T-cell (primary cell): ENCODE data around the gene OR1S1. TPM values are rescaled to one million over a fixed set of nuclear protein-coding genes. Genes with fewer than 3 reads are reported as not detected.

ENCODE experiments used
- ATAC-seq, 4 experiments: fragments of 200-7000 bp in 3 of 4; fragments of 150-1000 bp in 1 of 4; cut with Tn5 transposase; replicated peaks in 1 of 4; 1 replicate in 3 of 4; 2 replicates in 1 of 4; pipeline ENCODE4 v1.10.0; 2021; ENCODE audit warnings: moderate library complexity in 3 of 4, mild to moderate bottlenecking in 2 of 4, moderate number of reproducible peaks in 1 of 4
- CTCF ChIA-PET, 2 donors: fragments of 300-600 bp; sonication (Branson Sonifier 250); formaldehyde crosslinking; loops; one replicate each; lab custom pipeline; 2022; ENCODE audit warnings: antibody characterized with exemption in 2 of 2; lab: Charles Lee
- POLR2A ChIA-PET, 2 donors: fragments of 300-600 bp; sonication (Branson Sonifier 250); formaldehyde crosslinking; loops; one replicate each; lab custom pipeline; 2022; ENCODE audit warnings: antibody characterized with exemption in 2 of 2; lab: Charles Lee
- DNase-seq, 35 experiments: peaks; one replicate each; pipeline versions ENCODE4 v3.0.0 to v3.0.0-alpha.2; 2013 to 2023
- H3K27ac ChIP-seq: one replicate; pipeline ENCODE4 v1.5.1; 2013; ENCODE audit warnings: low read length
- H3K27me3 ChIP-seq, 2 experiments: replicated peaks in 1 of 2; 1 replicate in 1 of 2; 2 replicates in 1 of 2; pipeline versions ENCODE4 v1.6.1 to v1.7.0; 2013; ENCODE audit warnings: low read length in 1 of 2, mixed read lengths in 1 of 2; ENCODE audit not compliant: control insufficient read depth in 2 of 2, insufficient read depth in 2 of 2; ENCODE audit errors: extremely low read depth in 1 of 2
- H3K36me3 ChIP-seq, 2 donors: 1 replicate in 1 of 2; 2 replicates in 1 of 2; pipeline versions ENCODE4 v1.6.1 to v1.7.0; 2013; ENCODE audit warnings: low read length in 1 of 2; ENCODE audit not compliant: control insufficient read depth in 2 of 2, insufficient read depth in 1 of 2; ENCODE audit errors: extremely low read depth in 1 of 2
- H3K4me1 ChIP-seq, 2 experiments: 1 replicate in 1 of 2; 2 replicates in 1 of 2; pipeline versions ENCODE4 v1.6.1 to v1.7.0; 2013; ENCODE audit warnings: low read length in 2 of 2, mixed read lengths in 1 of 2; ENCODE audit not compliant: insufficient read depth in 2 of 2, control insufficient read depth in 1 of 2; ENCODE audit errors: extremely low read depth in 1 of 2
- H3K4me3 ChIP-seq, 2 donors: 1 replicate in 1 of 2; 2 replicates in 1 of 2; pipeline versions ENCODE4 v1.5.1 to v1.7.0; 2013; ENCODE audit warnings: mild to moderate bottlenecking in 2 of 2, low read length in 1 of 2, moderate library complexity in 1 of 2; ENCODE audit not compliant: control insufficient read depth in 1 of 2; ENCODE audit errors: extremely low read depth in 1 of 2
- H3K9me3 ChIP-seq: 2 replicates; pipeline ENCODE4 v1.7.0; 2013
- H3K27ac Mint-ChIP-seq, 2 donors: one replicate each; pipeline ENCODE4 v1.8.0; 2020 to 2021; ENCODE audit warnings: mild to moderate bottlenecking in 2 of 2, mixed read lengths in 2 of 2
- H3K27me3 Mint-ChIP-seq, 2 donors: one replicate each; pipeline ENCODE4 v1.8.0; 2021 to 2022; ENCODE audit warnings: mixed read lengths in 2 of 2
- H3K36me3 Mint-ChIP-seq: one replicate; pipeline ENCODE4 v1.8.0; 2021; ENCODE audit warnings: mixed read lengths
- H3K4me1 Mint-ChIP-seq, 3 donors: one replicate each; pipeline ENCODE4 v1.8.0; 2020 to 2022; ENCODE audit warnings: mixed read lengths in 3 of 3, mild to moderate bottlenecking in 1 of 3
- H3K4me3 Mint-ChIP-seq, 3 donors: one replicate each; pipeline ENCODE4 v1.8.0; 2020 to 2022; ENCODE audit warnings: mild to moderate bottlenecking in 3 of 3, mixed read lengths in 3 of 3, moderate library complexity in 3 of 3
- H3K9me3 Mint-ChIP-seq, 3 donors: one replicate each; pipeline ENCODE4 v1.8.0; 2020 to 2022; ENCODE audit warnings: mixed read lengths in 3 of 3
- WGBS: methylation state at CpG from one replicate; pipeline ENCODE4 v1.1.5; 2013; ENCODE audit warnings: missing lambda C conversion rate; ENCODE audit not compliant: insufficient coverage; 5-methylcytosine and 5-hydroxymethylcytosine counted together
- total RNA-seq, 35 experiments: library from RNA in 6 of 35; stranded (reverse) in 6 of 35; fragments of 120-200 nt in 1 of 35; gene quantifications; one replicate each; pipeline versions ENCODE4 v1.2.1 to v1.2.4 and lab custom pipeline; 2013 to 2026

The OR1S1 gene
- total RNA-seq, 5 donors from 2014 or later (not counting 1 experiment from before 2014, with no cell fraction given): not detected

- ChIA-PET POLR2A (no interaction called here), CTCF (no interaction called here)
- Histone ChIP-seq H3K9me3 (no peaks in the 10 kb centered on the region), H3K27ac (no peak overlapping the region), H3K36me3 (no peaks in the 10 kb centered on the region), H3K4me1 (no peaks in the 10 kb centered on the region), H3K27me3 (no peaks in the 10 kb centered on the region), H3K4me3 (no peak overlapping the region)
- Mint-ChIP-seq H3K9me3 (peaks cover 4 to 12% (median 10%) of the 10 kb centered on the region in 3 donors), H3K27me3 (peaks cover 0 to 21% of the 10 kb centered on the region in 2 donors), H3K36me3 (no peaks in the 10 kb centered on the region), H3K4me1 (no peaks in the 10 kb centered on the region), H3K27ac (no peak overlapping the region), H3K4me3 (no peak overlapping the region)
- WGBS: no CpG with 5 or more reads among the region's 2 CpGs
- no peak for DNase-seq
- ATAC-seq: no peak
These were observed 47.5 kb downstream of the OR1S1 start for GRCh38 chr11:58259983-58260382.

Other genes starting within 250 kb of the OR1S1 start
- not detected for gene OR9Q1, start 188.8 kb upstream of the OR1S1 start, total RNA-seq
- gene OR6Q1, start 181.8 kb upstream of the OR1S1 start, total RNA-seq: not detected
- gene OR9I1, start 87.2 kb upstream of the OR1S1 start, total RNA-seq: not detected
- not detected for gene OR9Q2, start 23.6 kb upstream of the OR1S1 start, total RNA-seq
- gene OR1S2, start 8.6 kb upstream of the OR1S1 start, total RNA-seq: not detected
- gene OR10Q1, start 16.2 kb downstream of the OR1S1 start, total RNA-seq: not detected
- gene OR10W1, start 55.5 kb downstream of the OR1S1 start, total RNA-seq: not detected
- gene OR5B17, start 146.3 kb downstream of the OR1S1 start, total RNA-seq: not detected
- not detected for gene OR5B3, start 194.2 kb downstream of the OR1S1 start, total RNA-seq
- gene OR5B2, start 215.4 kb downstream of the OR1S1 start, total RNA-seq: not detected
- under 1 TPM in 3 of 5 donors, not detected in 2; 0.26 to 0.35 (median 0.35) TPM for gene OR5B12, start 229.5 kb downstream of the OR1S1 start, total RNA-seq